Measurements from ENCODE around the gene ENDOD1. TPM values are rescaled to one million over a fixed set of nuclear protein-coding genes. Genes with fewer than 3 reads are reported as not detected.
"Not testable (repeated sequence)": the region's sequence is repeated elsewhere in the genome, so short reads cannot be mapped to it uniquely, and the experiment has no call there.

ENDOD1 gene, protein sequence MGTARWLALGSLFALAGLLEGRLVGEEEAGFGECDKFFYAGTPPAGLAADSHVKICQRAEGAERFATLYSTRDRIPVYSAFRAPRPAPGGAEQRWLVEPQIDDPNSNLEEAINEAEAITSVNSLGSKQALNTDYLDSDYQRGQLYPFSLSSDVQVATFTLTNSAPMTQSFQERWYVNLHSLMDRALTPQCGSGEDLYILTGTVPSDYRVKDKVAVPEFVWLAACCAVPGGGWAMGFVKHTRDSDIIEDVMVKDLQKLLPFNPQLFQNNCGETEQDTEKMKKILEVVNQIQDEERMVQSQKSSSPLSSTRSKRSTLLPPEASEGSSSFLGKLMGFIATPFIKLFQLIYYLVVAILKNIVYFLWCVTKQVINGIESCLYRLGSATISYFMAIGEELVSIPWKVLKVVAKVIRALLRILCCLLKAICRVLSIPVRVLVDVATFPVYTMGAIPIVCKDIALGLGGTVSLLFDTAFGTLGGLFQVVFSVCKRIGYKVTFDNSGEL
- 10 to 100 TPM; 12.8 to 13.3 TPM for total RNA-seq
- 10 to 100 TPM in 1 of 2 donors, 1 to 10 TPM in 1; 7.2 to 10.3 TPM for polyA plus RNA-seq

DNA sequence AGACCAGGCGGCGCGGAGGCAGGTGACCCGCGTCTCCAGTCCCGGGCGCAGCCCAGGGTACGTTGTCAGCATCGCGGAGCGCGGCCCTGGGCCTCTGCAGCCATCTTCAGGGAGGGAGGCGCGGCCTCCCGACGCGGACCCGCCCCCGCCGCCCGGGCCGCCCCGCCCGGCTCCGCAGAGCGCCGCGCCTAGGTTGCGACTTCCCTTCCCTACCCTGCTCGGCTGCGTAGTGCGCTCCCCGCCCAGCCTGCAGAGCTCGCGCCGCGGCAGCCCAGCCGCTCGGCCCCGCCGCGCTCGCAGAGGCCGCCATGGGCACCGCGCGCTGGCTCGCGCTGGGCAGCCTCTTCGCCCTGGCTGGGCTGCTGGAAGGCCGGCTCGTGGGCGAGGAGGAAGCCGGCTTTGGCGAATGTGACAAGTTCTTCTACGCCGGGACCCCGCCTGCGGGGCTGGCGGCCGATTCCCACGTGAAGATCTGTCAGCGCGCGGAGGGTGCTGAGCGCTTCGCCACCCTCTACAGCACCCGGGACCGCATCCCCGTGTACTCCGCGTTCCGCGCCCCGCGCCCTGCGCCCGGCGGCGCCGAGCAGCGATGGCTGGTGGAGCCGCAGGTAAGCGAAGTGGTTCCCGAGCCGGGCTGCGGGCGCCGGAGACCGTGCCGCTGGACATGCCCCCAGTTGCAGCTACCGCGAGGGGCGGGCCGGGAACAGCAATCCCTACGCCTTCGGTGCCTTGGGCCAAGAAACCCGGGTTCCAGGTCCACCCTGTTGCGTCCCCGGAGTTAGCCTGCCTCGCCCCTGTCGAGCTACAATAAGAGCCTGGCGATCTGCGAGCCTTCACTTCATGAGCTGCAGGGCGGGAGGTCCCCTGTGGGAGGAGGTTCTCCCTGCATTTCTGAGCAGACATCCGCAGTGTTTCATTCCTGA is at the start of gene ENDOD1:
TSS of gene ENDOD1 (plus strand) at position 227 of the 923 bp plus-strand sequence. CDS start at position 309, 82 bp downstream.
- peaks cover 43% of the 10 kb centered on the region for H3K4me1 ChIP-seq (ENCODE audit: insufficient read depth, low read length)
- no peaks in the 10 kb centered on the region for H3K9me3 ChIP-seq (ENCODE audit: control insufficient read depth in 1 of 2, low read length in 2 of 2)
- H3K27ac ChIP-seq (ENCODE audit: low read depth, low read length): peak within 1 kb of the TSS; percentile 67
- POLR2A ChIA-PET (ENCODE audit: partially characterized antibody): interaction anchor here (0.6 to 9.7 kb wide), 27 partner anchors 8 to 1893 kb away, joined by 3 to 376 read pairs (median 5); partner anchors contain the start of genes C11orf54, CEP57, CWC15 and FAM76B
- H3K27me3 ChIP-seq (ENCODE audit: insufficient read depth, low read length): no peaks in the 10 kb centered on the region
- DNase-seq: peak; percentile 86 to 89 (median 87)
- H3K27me3 Mint-ChIP-seq: no peaks in the 10 kb centered on the region
- H3K27ac Mint-ChIP-seq: peak within 1 kb of the TSS; percentile 92 to 99 (median 98)
- peaks cover 36 to 55% (median 46%) of the 10 kb centered on the region in 4 donors for H3K4me1 Mint-ChIP-seq
- CTCF ChIA-PET (ENCODE audit: partially characterized antibody): interaction anchor here (0.9 to 8.1 kb wide), 12 partner anchors 17 to 1304 kb away, joined by 3 to 124 read pairs (median 4); partner anchors contain the start of gene SRSF8
- intact Hi-C loops (cut with micrococcal nuclease): loop anchor here (1.0 to 10.0 kb wide), 8 partner anchors 22 to 1345 kb away; partner anchors contain the start of genes C11orf54, CEP57, CWC15 and KDM4D
- no peaks in the 10 kb centered on the region for H3K9me3 Mint-ChIP-seq
- H3K4me3 Mint-ChIP-seq: peak within 1 kb of the TSS; percentile 91 to 96 (median 92)
- peak within 1 kb of the TSS; percentile 45 to 76 for H3K4me3 ChIP-seq (ENCODE audit: low read length in 2 of 2)
- H3K36me3 Mint-ChIP-seq: peaks cover 0 to 3% of the 10 kb centered on the region in 2 donors
- H3K36me3 ChIP-seq (ENCODE audit: insufficient read depth, low read length): no peaks in the 10 kb centered on the region

DNA sequence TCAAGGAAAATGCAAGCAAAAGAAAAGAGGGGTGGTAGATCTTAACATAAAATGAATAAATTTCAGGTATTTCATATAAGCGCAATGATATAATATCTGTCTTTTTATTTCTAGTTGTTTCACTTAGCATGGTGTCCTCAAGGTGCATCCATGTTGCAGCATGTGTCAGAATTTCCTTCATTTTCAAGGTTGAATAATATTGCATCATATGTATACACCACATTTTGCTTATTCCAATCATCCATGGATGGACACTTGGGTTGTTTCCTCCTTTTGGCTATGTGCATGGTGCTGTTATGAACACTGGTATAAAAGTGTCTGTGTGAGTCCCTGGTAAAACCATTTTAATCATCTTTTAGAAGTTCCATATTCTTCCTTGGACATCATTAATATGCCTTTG is 47.4 kb upstream of the ENDOD1 start:
- Mint-ChIP-seq H3K27me3 (peaks cover 29 to 42% of the 10 kb centered on the region in 2 donors), H3K36me3 (no peaks in the 10 kb centered on the region)
- CTCF ChIA-PET (ENCODE audit: partially characterized antibody): no interaction called here

DNA sequence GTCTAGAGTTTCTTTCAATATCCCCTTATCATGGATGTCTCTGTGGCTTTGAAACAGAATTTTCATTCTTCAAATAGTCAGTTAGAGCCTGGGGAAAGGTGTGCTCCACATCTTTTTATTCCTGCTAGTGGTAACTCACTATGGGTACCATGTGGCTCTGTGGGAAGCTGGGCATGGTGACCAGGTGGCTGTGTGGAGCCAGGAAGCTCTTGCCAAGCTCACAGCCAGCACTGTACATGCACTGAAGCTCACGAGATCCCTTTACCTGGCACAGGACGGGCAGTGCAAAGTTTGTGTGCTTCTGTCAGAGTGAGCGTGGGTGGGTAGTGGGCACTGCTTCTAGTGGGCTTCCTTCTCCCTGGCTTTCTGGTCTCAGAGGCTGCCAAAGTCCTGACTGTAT is 46.7 kb upstream of the ENDOD1 start:
- no peak for DNase-seq
- CTCF ChIA-PET (ENCODE audit: partially characterized antibody): no interaction called here
- H3K27me3 ChIP-seq (ENCODE audit: insufficient read depth, low read length): no peaks in the 10 kb centered on the region
- intact Hi-C loops (cut with micrococcal nuclease): no loop called here
- no peak overlapping the region for H3K4me3 Mint-ChIP-seq
- no peaks in the 10 kb centered on the region for H3K36me3 ChIP-seq (ENCODE audit: insufficient read depth, low read length)
- H3K27ac Mint-ChIP-seq: no peak overlapping the region
- no peaks in the 10 kb centered on the region for H3K4me1 ChIP-seq (ENCODE audit: insufficient read depth, low read length)
- H3K9me3 ChIP-seq (ENCODE audit: control insufficient read depth in 1 of 2, low read length in 2 of 2): no peaks in the 10 kb centered on the region
- H3K27ac ChIP-seq (ENCODE audit: low read depth, low read length): no peak overlapping the region
- no peaks in the 10 kb centered on the region for H3K36me3 Mint-ChIP-seq
- POLR2A ChIA-PET (ENCODE audit: partially characterized antibody): no interaction called here
- H3K4me1 Mint-ChIP-seq: peaks cover 0 to 2% (median under 1%) of the 10 kb centered on the region in 4 donors
- peaks cover 29 to 42% of the 10 kb centered on the region in 2 donors for H3K27me3 Mint-ChIP-seq
- H3K4me3 ChIP-seq (ENCODE audit: low read length in 2 of 2): no peak overlapping the region
- H3K9me3 Mint-ChIP-seq: no peaks in the 10 kb centered on the region

More for the DNA sequence above, 47.4 kb upstream of the ENDOD1 start:
- no peaks in the 10 kb centered on the region for H3K9me3 ChIP-seq (ENCODE audit: control insufficient read depth in 1 of 2, low read length in 2 of 2)
- no peaks in the 10 kb centered on the region for H3K4me1 ChIP-seq (ENCODE audit: insufficient read depth, low read length)
- Mint-ChIP-seq H3K27ac (no peak overlapping the region), H3K4me1 (peaks cover 0 to 2% (median under 1%) of the 10 kb centered on the region in 4 donors), H3K9me3 (no peaks in the 10 kb centered on the region), H3K4me3 (no peak overlapping the region)
- no peaks in the 10 kb centered on the region for H3K36me3 ChIP-seq (ENCODE audit: insufficient read depth, low read length)
- H3K27me3 ChIP-seq (ENCODE audit: insufficient read depth, low read length): no peaks in the 10 kb centered on the region
- intact Hi-C loops (cut with micrococcal nuclease): no loop called here
- POLR2A ChIA-PET (ENCODE audit: partially characterized antibody): no interaction called here
- no peak for DNase-seq
- no peak overlapping the region for H3K4me3 ChIP-seq (ENCODE audit: low read length in 2 of 2)
- no peak overlapping the region for H3K27ac ChIP-seq (ENCODE audit: low read depth, low read length)

DNA sequence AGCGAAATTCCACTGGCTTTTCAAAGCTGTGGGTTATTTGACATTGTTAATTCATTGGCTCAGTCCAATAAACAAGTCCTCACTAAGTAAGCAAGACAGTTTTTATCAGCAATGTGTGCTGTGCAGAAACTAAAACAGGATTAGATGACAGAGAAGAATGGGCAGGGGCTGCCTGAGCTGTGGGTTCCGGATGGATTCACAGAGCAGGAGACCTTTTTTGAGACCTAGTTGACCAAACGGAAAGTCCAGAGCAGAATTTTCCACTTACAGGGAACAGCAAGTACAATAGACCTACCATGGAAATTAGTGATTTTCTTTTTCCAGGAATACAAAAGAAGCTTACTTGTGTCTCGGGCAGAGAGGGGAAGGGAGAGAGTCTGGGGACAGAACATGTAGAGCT is 45.6 kb upstream of the ENDOD1 start:
- no peak overlapping the region for H3K27ac Mint-ChIP-seq
- Histone ChIP-seq H3K9me3 (ENCODE audit: control insufficient read depth in 1 of 2, low read length in 2 of 2) (no peaks in the 10 kb centered on the region), H3K4me3 (ENCODE audit: low read length in 2 of 2) (no peak overlapping the region), H3K36me3 (ENCODE audit: insufficient read depth, low read length) (no peaks in the 10 kb centered on the region), H3K27ac (ENCODE audit: low read depth, low read length) (no peak overlapping the region), H3K4me1 (ENCODE audit: insufficient read depth, low read length) (no peaks in the 10 kb centered on the region), H3K27me3 (ENCODE audit: insufficient read depth, low read length) (no peaks in the 10 kb centered on the region)
- no peak overlapping the region for H3K4me3 Mint-ChIP-seq
- POLR2A ChIA-PET (ENCODE audit: partially characterized antibody): no interaction called here
- H3K27me3 Mint-ChIP-seq: peaks cover 27 to 37% of the 10 kb centered on the region in 2 donors
- intact Hi-C loops (cut with micrococcal nuclease): no loop called here
- CTCF ChIA-PET (ENCODE audit: partially characterized antibody): no interaction called here
- DNase-seq: no peak
- peaks cover 0 to 1% (median 0%) of the 10 kb centered on the region in 4 donors for H3K4me1 Mint-ChIP-seq
- H3K9me3 Mint-ChIP-seq: no peaks in the 10 kb centered on the region
- no peaks in the 10 kb centered on the region for H3K36me3 Mint-ChIP-seq

DNA sequence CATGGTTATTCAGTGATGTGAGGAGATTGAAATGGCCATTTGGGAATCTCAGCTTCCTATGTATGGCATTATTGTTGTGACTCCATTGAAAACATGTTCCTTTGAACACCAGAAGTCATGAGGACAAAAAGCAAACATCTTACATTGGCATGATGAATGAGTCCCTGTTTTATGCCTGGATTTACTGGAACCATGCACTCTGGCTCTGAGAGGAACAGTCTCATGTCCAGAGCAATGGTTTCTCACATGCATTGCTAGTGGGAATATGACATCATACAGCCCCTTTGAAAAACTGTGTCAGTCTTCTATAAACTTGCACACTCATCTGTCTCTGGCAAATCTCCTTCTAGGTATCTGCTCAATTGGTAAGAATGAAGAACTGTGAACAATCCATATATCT is 43.8 kb upstream of the ENDOD1 start:
- H3K4me1 ChIP-seq (ENCODE audit: insufficient read depth, low read length): no peaks in the 10 kb centered on the region
- no peaks in the 10 kb centered on the region for H3K9me3 ChIP-seq (ENCODE audit: control insufficient read depth in 1 of 2, low read length in 2 of 2)
- H3K4me1 Mint-ChIP-seq: peaks cover 0 to 1% (median 0%) of the 10 kb centered on the region in 4 donors
- peaks cover 30 to 37% of the 10 kb centered on the region in 2 donors for H3K27me3 Mint-ChIP-seq
- ChIA-PET POLR2A (ENCODE audit: partially characterized antibody) (no interaction called here), CTCF (ENCODE audit: partially characterized antibody) (no interaction called here)
- H3K27ac ChIP-seq (ENCODE audit: low read depth, low read length): no peak overlapping the region
- H3K27me3 ChIP-seq (ENCODE audit: insufficient read depth, low read length): no peaks in the 10 kb centered on the region
- H3K4me3 ChIP-seq (ENCODE audit: low read length in 2 of 2): no peak overlapping the region
- no peak overlapping the region for H3K27ac Mint-ChIP-seq
- no peaks in the 10 kb centered on the region for H3K36me3 ChIP-seq (ENCODE audit: insufficient read depth, low read length)
- intact Hi-C loops (cut with micrococcal nuclease): no loop called here
- H3K9me3 Mint-ChIP-seq: no peaks in the 10 kb centered on the region
- H3K4me3 Mint-ChIP-seq: no peak overlapping the region
- H3K36me3 Mint-ChIP-seq: no peaks in the 10 kb centered on the region
- DNase-seq: no peak

DNA sequence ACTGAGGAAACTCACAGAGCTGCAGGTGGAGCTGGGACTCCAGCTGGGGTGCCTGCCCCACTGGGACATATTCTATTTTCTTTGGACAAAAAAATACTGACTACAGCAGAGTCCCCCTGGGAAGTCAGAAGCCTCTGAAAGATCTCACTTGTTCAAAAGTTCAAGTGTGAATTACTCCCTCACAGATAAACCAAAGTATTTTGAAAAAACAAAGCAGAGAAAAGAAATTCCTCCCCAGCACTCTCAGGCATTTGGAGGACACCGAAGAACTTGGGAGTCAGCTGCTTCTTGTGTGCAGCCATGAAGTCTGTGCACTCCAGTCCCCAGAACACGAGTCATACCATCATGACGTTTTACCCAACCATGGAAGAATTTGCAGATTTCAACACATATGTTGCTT is 40.5 kb upstream of the ENDOD1 start, which contains the start of gene KDM4F:
TSS of gene KDM4F (plus strand) at position 301 of the 400 bp plus-strand sequence.
- H3K27me3 ChIP-seq (ENCODE audit: insufficient read depth, low read length); H3K27ac Mint-ChIP-seq; H3K9me3 ChIP-seq (ENCODE audit: control insufficient read depth in 1 of 2, low read length in 2 of 2); H3K4me3 ChIP-seq (ENCODE audit: low read length in 2 of 2); H3K4me3 Mint-ChIP-seq; H3K9me3 Mint-ChIP-seq; H3K36me3 ChIP-seq (ENCODE audit: insufficient read depth, low read length); intact Hi-C loops (cut with micrococcal nuclease); H3K4me1 Mint-ChIP-seq; DNase-seq; H3K27ac ChIP-seq (ENCODE audit: low read depth, low read length); H3K36me3 Mint-ChIP-seq; H3K4me1 ChIP-seq (ENCODE audit: insufficient read depth, low read length): not testable (repeated sequence)
- POLR2A ChIA-PET (ENCODE audit: partially characterized antibody): interaction anchor here (1.4 kb wide), 1 partner anchor 20 kb away, joined by 3 read pairs; no protein-coding TSS in a partner anchor
- H3K27me3 Mint-ChIP-seq: peaks cover 30 to 36% of the 10 kb centered on the region in 2 donors
- CTCF ChIA-PET (ENCODE audit: partially characterized antibody): interaction anchor here (1.1 kb wide), 1 partner anchor 15 kb away, joined by 5 read pairs; no protein-coding TSS in a partner anchor
